Esophagus (tissue), 2 donors: Measurements from ENCODE around the gene CSNK2A2. TPM values are rescaled to one million over a fixed set of nuclear protein-coding genes. Genes with fewer than 3 reads are reported as not detected.
A peak's percentile ranks its signal among the peaks of the same experiment; 100 is the strongest.

Experiments
- H3K27ac ChIP-seq, 2 donors: one replicate each; pipeline ENCODE4 v1.5.1; 2013; ENCODE audit warnings: low read depth in 2 of 2, mild to moderate bottlenecking in 2 of 2, inconsistent platforms in 1 of 2, low read length in 1 of 2, moderate library complexity in 1 of 2
- H3K27me3 ChIP-seq, 2 donors: one replicate each; pipeline ENCODE4 v1.6.1; 2013; ENCODE audit warnings: low read length in 2 of 2, control low read depth in 1 of 2, mild to moderate bottlenecking in 1 of 2; ENCODE audit not compliant: insufficient read depth in 2 of 2, control insufficient read depth in 1 of 2
- H3K36me3 ChIP-seq, 2 donors: one replicate each; pipeline ENCODE4 v1.6.1; 2013; ENCODE audit warnings: low read length in 1 of 2; ENCODE audit not compliant: control insufficient read depth in 2 of 2, insufficient read depth in 2 of 2
- H3K4me1 ChIP-seq, 2 donors: one replicate each; pipeline ENCODE4 v1.6.1; 2013; ENCODE audit warnings: low read length in 1 of 2; ENCODE audit not compliant: control insufficient read depth in 2 of 2, insufficient read depth in 2 of 2
- H3K4me3 ChIP-seq, 2 donors: one replicate each; pipeline ENCODE4 v1.5.1; 2013; ENCODE audit warnings: low read length in 2 of 2, mild to moderate bottlenecking in 2 of 2, low read depth in 1 of 2, moderate library complexity in 1 of 2
- H3K9me3 ChIP-seq, 2 donors: one replicate each; pipeline ENCODE4 v1.6.1; 2013; ENCODE audit warnings: mild to moderate bottlenecking in 2 of 2, low read depth in 1 of 2, low read length in 1 of 2, moderate library complexity in 1 of 2; ENCODE audit not compliant: control insufficient read depth in 2 of 2, insufficient read depth in 1 of 2
- WGBS, 2 donors: extraction: QIAGEN DNeasy Blood & Tissue Kit; methylation state at CpG; one replicate each; pipeline ENCODE4 v1.1.7; 2013; 5-methylcytosine and 5-hydroxymethylcytosine counted together
- polyA plus RNA-seq, 2 donors: library from polyadenylated mRNA; stranded (reverse); fragments of 200-250 nt; gene quantifications; one replicate each; pipeline ENCODE4 v1.2.3, GENCODE V29; 2013
- donor health status: healthy with polysubstance abuse.
- donor health status: Bipolar disorder and iron deficiency.

Gene CSNK2A2
- 10 to 100 TPM; 15.4 to 19.6 TPM for polyA plus RNA-seq

GRCh38 chr16:58198022-58198683 is at the start of gene CSNK2A2:
Gene CSNK2A2 (minus strand): TSS chr16:58198106. CDS start chr16:58197736, 370 bp downstream.
- WGBS, 2 donors = 3 to 12% methylated on average over 8 to 52 of the region's 52 CpGs
- peak within 1 kb of the TSS; percentile 35 to 62 for H3K27ac ChIP-seq

DNA sequence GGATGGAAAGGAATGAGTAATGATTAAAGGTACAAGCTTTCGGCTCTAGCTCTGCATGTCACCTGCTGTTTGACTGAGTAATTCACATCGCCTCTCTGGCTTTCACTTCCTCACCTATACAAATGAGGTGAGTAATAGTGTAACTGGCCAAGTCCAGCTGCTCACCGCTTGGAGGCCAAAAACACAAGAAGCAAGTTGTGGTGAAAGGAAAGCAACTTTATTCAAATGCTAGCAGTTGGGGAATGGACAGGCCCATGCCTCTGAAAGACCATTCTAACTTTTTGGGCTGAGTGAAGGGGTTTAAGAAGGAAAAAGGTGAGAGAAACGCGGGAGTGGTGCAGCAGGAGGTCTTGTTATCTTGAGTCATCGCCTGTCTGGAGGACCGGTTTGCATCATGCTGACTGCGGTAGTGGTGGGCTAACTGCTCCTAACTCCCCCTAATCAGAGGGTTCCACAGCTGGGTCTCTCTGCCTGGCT is 45.7 kb upstream of the CSNK2A2 start:
- Histone ChIP-seq H3K9me3 (no peaks in the 10 kb centered on the region), H3K27me3 (no peaks in the 10 kb centered on the region), H3K27ac (no peak overlapping the region), H3K4me3 (no peak overlapping the region), H3K4me1 (no peaks in the 10 kb centered on the region), H3K36me3 (no peaks in the 10 kb centered on the region)
- WGBS, 2 donors = 46% methylated on average over 8 of the region's 8 CpGs

More at GRCh38 chr16:58198022-58198683, at the start of gene CSNK2A2:
- peaks cover 0 to 4% of the 10 kb centered on the region in 2 donors for H3K4me1 ChIP-seq
- H3K27me3 ChIP-seq = no peaks in the 10 kb centered on the region
- no peaks in the 10 kb centered on the region for H3K9me3 ChIP-seq
- no peaks in the 10 kb centered on the region for H3K36me3 ChIP-seq
- peak within 1 kb of the TSS; percentile 64 to 94 for H3K4me3 ChIP-seq

- H3K27ac ChIP-seq = no peak overlapping the region
- H3K36me3 ChIP-seq = no peaks in the 10 kb centered on the region
- WGBS, 2 donors = 13 to 21% methylated on average over 5 of the region's 5 CpGs
- no peaks in the 10 kb centered on the region for H3K27me3 ChIP-seq
- no peak overlapping the region for H3K4me3 ChIP-seq
- no peaks in the 10 kb centered on the region for H3K4me1 ChIP-seq
- H3K9me3 ChIP-seq = no peaks in the 10 kb centered on the region
Observed at GRCh38 chr16:58236831-58237230, 38.9 kb upstream of the CSNK2A2 start.

DNA sequence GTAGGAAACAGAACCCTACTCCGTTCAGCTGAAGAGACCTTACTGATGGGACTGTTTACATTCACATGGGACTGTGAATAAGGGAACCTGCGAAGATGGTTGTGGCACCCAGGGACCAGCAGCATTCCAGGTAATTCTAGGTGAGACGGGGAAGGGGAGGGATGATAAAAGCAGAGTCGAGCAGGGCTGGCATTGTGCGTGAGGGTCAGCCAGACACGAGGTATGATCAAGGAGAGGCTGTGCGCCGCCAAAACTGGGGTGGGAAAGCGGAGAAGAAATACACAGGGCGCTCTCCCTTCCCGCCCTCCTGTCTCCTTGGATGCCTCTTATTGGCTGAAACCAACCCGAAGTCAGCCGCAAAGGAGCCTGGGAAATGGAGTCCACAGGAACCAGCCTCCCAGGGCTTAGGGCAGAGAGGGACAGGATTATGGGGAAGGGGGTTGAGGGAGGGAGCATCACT is 38.4 kb upstream of the CSNK2A2 start:
- no peak overlapping the region for H3K27ac ChIP-seq
- no peaks in the 10 kb centered on the region for H3K9me3 ChIP-seq
- peak overlapping the region; percentile 49 to 54 for H3K4me3 ChIP-seq
- no peaks in the 10 kb centered on the region for H3K27me3 ChIP-seq
- WGBS, 2 donors = 0 to 1% methylated on average over 13 of the region's 13 CpGs
- H3K36me3 ChIP-seq = no peaks in the 10 kb centered on the region
- no peaks in the 10 kb centered on the region for H3K4me1 ChIP-seq

GRCh38 chr16:58235663-58236062 is 37.8 kb upstream of the CSNK2A2 start:
- no peak overlapping the region for H3K4me3 ChIP-seq
- no peaks in the 10 kb centered on the region for H3K9me3 ChIP-seq
- WGBS, 2 donors = 38% methylated on average over 3 of the region's 3 CpGs
- H3K27ac ChIP-seq = no peak overlapping the region
- H3K36me3 ChIP-seq = no peaks in the 10 kb centered on the region
- no peaks in the 10 kb centered on the region for H3K27me3 ChIP-seq
- no peaks in the 10 kb centered on the region for H3K4me1 ChIP-seq

DNA sequence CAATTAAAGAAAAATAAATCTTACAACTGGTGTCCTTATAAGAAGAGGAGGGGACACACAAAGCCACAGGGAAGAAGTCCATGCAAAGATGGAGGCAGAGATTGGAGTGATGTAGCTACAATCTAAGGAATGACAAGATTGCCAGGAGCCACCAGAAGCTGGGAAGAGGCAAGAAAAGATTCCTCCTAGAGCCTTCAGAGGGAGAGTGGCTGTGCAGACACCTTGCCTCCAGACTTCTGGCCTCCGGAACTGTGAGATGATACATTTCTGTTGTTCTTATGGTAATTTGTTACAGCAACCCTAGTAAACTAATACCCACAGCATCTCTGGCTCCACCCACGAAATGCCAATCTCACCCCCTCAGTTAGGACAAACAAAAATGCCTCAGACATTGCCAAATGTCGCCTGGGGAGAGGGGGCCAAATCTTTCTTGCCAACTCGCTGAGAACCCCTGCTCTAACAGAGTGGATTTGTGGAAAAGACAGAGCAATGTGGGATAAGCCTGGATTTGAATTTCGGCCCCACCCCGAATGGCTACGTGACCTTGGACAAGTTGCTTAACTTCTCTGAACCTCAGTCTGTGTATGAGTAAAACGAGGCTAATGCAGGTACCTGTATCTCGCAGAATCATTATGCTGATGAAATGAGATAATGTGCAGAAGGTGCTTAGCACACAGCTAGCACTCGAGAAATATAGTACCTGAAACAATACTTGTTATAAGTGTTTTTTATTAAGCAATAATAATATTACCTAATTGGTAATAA is 37.1 kb upstream of the CSNK2A2 start:
- whole genome bisulfite sequencing, 2 donors = 67 to 73% methylated on average over 10 of the region's 10 CpGs
- Histone ChIP-seq H3K27ac (no peak overlapping the region), H3K9me3 (no peaks in the 10 kb centered on the region), H3K27me3 (no peaks in the 10 kb centered on the region), H3K4me3 (no peak overlapping the region), H3K4me1 (no peaks in the 10 kb centered on the region), H3K36me3 (no peaks in the 10 kb centered on the region)

- no peaks in the 10 kb centered on the region for H3K9me3 ChIP-seq
- no peaks in the 10 kb centered on the region for H3K4me1 ChIP-seq
- H3K36me3 ChIP-seq = no peaks in the 10 kb centered on the region
- H3K27me3 ChIP-seq = no peaks in the 10 kb centered on the region
- no peak overlapping the region for H3K4me3 ChIP-seq
- 87 to 91% methylated on average over 8 of the region's 8 CpGs for WGBS, 2 donors
- H3K27ac ChIP-seq = no peak overlapping the region
Observed at GRCh38 chr16:58230259-58230658, 32.4 kb upstream of the CSNK2A2 start.

GRCh38 chr16:58226790-58227189 is 28.9 kb upstream of the CSNK2A2 start:
- Histone ChIP-seq H3K36me3 (no peaks in the 10 kb centered on the region), H3K27ac (no peak overlapping the region), H3K27me3 (no peaks in the 10 kb centered on the region), H3K4me1 (no peaks in the 10 kb centered on the region), H3K9me3 (no peaks in the 10 kb centered on the region), H3K4me3 (no peak overlapping the region)
- 91 to 92% methylated on average over 3 of the region's 3 CpGs for WGBS, 2 donors

DNA sequence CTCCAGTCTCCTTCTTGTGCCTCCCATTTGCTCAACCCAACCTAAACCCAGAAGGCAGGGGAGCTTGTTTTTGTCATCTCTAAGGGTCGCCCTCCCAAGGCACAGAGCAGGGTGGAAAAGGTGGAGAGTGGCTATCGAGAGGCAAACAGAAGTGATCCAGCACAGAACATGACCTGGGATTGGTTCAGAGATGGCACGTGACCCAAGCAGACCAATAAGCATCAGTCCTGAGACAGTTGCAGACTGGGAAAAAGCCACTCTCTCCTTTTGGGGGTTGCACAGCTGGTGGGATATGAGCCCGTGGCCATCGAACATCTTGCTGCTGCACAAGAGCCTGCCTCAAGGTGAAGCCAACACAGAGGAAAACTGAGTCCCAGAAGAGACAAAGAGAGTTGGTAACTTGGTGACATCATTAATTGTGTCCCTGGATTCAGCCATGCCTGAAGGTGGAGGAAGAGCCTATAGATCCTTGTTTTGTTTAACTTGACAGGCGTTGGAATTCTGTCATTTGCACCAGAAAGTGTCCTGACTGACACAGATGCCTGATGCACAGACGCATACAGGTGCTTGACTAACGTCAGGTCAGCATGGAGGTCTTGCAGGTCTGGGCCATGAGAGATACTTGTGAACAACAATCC is 28.2 kb upstream of the CSNK2A2 start:
- WGBS, 2 donors = 78 to 88% methylated on average over 8 of the region's 8 CpGs
- no peaks in the 10 kb centered on the region for H3K36me3 ChIP-seq
- no peaks in the 10 kb centered on the region for H3K9me3 ChIP-seq

More for the DNA sequence above, 28.2 kb upstream of the CSNK2A2 start:
- H3K27ac ChIP-seq = no peak overlapping the region
- no peaks in the 10 kb centered on the region for H3K27me3 ChIP-seq
- no peaks in the 10 kb centered on the region for H3K4me1 ChIP-seq
- no peak overlapping the region for H3K4me3 ChIP-seq
